T1000 (cell line): ENCODE results near the gene SYT17.

Experiments used
- DNase-seq: peaks from one replicate; lab custom pipeline; 2025; ENCODE audit warnings: mixed read lengths; lab: John Stamatoyannopoulos, UW

The SYT17 gene

DNA sequence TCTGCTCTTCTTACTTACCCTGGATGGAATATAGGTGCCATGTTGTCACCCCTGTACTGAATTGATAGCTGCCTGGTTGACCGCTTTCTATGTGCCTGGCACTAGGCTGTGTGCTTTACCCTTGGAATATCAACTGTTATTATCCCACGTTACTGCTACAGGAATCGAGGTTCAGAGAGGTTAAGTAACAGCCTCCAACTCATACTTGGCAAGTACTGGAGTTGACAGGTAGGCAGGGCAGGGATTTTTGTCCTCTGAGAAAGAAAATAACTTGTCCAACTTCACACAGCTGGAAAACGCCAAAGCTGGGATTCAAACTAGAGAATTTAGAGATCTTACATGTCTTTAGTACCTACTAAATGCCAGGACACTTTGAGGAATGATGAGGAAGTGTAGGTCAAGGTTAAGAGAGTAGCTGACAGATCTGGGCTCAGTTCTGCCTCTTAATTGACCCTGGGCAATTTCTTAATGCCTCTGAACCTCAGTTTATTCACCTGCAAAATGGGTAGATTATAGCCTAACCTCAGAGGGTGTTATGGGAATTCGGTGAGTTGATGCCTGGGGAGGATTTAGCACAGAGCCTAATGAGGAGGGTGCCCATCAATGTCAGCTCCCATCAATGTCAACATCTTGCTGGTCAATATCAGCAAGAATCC lies 28.5 kb upstream of the SYT17 start:
- DNase-seq: no peak

DNA sequence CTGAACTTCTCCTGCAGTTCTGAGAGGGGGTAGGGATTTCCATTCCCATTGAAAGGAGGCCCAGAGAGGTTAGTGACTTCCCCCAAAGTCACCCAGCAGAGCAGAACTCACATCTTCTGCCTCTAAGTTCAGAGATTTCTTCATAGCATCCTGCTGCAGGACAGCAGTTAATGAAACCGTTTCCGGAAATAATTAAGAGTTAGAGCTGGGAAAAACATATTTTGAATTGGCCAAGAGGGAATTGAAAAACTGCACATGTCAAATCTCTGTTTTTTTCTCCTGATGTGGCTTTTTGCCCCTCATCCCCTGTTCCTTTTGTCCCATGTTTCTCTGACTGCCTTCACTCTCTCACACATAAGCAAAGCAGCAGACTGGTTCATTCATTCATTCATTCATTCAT lies 27.6 kb upstream of the SYT17 start:
- DNase-seq: no peak

DNA sequence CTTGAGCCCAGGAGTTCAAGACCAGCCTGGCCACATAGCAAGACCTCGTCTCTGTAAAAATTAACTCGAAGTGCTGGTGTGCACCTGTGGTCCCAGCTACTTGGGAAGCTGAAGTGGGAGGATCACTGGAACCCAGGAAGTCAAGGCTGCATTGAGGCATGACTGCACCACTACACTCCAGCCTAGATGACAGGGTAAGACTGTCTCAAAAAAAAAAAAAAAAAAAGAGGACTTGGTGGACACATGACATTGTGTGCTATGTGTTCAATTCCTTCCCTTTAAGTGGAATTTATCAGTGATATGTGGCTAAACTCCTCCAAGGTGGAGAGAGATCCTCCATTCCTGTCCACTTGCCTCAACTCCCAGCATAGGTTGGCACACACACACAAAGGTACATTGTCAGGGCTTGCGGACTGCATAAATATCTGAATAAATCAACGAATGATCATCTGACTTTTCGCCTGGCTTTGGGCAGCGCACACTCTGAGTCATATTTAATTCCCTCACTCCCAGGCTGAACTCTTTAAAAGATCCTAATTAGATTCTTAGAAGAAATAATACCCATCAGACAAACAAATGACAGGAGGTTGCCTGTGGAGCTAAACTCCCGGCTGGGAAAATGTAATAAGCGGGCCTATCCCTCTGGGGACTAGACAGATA lies 25.0 kb upstream of the SYT17 start:
- DNase-seq: no peak

DNA sequence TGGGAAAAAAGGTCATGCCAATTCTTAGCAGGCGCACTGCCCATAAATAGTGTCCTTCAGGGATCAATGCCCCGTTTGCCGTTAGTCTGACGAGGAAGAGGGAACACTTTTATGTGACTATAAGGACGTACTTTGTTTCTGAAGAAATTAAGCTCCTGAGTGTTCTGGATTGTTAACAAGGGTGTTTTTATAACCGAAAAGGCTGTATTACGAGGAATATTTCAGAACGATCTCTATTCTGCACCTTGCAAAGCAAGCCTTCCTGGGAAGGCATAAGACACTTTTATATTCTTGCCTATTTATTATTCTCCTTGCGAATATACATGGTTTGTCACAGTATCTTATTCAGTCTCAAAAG lies 24.5 kb upstream of the SYT17 start:
- DNase-seq: no peak

DNA sequence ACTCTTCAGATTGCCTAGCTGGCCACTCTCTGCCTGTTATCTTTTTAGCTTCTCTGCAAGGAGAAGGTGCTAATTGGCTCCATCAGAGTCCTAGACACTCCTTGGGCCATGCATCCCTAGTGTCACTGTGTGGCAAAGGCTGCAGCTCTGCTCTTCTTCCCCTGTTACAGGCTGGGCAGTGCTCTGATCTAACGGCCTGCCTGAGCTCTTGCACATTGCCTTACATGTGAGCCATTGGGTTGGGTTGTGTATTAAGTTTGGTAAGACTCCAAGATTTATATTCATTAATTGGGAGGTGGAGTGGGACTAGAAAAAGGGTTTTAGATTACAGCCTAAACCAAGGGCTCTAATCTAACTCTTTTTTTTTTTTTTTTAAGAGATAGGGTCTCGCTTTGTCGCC lies 23.0 kb upstream of the SYT17 start:
- no peak for DNase-seq

DNA sequence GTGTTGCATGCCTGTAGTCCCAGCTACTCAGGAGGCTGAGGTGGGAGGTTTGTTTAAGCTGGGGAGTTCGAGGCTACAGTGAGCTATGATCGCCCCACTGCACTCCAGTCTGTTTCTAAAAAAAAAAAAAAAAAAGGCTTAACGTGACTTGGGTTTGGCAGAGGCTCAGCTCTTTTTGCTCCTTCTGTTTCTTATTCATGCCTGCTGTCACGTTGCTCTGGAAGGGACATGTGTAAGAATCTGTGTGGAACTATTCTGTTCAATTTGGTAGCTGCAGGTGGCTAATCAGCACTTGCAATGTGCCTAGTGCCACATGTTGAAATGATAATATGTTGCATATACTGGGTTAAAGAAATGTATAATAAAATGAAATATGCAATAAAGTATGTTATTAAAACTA lies 20.9 kb upstream of the SYT17 start:
- DNase-seq: no peak

DNA sequence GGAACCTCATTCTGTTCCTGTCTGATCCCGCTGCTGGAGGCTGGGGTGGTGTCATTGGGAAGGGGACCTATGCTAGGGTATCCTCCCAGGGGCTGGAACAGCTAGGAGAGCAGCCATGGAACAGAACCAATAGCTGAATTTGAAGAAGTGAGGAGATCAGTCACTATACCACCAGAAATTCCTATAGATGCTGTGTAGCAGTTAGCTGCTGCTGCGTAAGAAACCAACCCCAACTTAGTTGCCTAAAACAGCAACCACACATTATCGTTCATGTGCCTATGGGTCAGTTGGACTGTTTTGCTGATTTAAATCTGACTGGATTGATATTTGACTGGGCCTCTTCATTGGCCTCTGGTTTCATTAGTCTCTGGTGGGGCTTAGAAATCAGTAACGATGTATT lies 20.4 kb upstream of the SYT17 start:
- DNase-seq: no peak

DNA sequence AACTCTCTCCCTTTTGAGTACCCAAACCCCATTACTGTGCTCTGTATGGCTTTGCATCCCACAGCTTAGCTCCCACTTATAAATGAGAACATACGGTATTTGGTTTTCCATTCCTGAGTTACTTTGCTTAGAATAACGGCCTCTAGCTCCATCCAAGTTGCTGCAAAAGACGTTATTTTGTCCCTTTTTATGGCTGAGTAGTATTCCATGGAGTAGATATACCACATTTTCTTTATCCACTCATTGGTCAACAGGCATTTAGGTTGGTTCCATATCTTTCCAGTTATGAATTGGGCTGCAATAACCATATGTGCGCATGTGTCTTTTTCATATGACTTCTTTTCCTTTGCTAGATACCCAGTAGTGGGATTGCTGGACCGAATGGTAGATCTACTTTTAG lies 19.9 kb upstream of the SYT17 start:
- DNase-seq: no peak

DNA sequence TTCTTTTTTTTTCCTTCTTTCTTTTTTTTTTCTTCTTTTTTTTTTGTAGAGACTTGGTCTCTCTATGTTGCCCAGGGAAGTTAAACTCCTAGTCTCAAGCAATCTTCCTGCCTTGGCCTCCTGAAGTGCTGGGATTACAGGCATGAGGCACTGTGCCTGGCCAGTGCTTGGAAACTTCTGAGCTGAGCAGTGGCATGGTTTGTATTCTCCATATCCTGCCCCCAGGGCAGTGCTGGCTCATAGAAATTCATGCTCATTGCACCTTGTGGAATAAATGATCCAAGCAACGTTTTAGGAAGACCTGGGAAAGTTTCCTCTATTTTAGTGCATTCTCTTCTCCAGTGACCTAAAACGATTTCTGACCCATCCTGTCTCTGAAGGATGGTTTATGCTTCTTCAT lies 16.7 kb upstream of the SYT17 start:
- no peak for DNase-seq

DNA sequence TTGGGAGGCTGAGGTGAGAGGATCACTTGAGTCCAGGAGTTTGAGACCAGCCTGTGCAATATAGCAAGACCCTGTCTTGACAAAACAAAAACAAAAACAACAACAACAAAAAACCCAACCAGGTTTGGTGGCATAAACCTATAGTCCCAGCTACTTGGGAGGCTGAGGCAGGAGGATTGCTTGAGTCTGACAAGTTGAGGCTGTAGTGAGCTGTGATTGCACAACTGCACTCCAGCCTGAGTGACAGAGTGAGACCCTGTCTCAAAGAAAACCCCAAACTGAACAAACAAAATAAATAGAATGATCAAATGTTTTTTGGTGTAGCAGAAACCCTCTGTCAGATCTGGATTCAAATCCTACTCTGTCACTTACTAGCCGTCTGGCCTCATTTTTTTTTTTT lies 16.0 kb upstream of the SYT17 start:
- no peak for DNase-seq

DNA sequence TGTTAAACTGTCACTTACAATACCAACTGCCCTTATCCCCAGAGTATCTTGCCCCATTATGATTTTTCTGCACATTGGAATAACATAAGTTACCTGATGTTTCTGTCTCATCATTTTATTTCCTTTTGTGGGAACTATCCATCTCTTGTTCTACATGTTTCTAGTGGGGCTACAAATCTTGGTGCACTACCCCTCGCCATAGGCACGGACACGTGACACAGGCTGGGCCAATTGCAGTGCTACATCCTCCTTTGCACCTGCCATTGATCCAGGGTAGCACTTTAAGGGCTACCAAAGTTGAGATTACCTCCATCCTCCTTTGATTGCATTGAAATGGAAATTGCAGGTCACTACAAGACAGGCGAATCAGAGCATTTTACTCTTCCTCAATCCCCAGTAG lies 14.2 kb upstream of the SYT17 start:
- no peak for DNase-seq

DNA sequence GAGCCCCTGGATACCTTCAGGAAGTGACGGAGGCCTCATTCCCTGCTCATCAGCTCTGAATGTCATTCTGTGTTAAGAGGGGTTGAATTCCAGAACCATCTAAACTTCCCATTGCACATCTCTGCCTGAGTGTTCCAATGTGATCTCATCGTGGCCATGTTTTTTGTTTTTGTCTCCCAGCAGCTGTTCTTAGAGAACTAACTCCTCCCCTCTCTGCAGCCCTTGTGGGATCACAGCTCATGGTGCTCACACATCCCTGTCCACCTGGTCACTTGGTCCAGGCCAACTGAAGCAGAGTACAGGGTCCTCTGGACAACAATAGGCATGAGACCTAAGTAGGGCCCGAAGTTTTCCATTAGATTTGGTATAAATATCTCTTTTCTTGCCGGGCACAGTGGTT lies 6.0 kb upstream of the SYT17 start:
- no peak for DNase-seq

DNA sequence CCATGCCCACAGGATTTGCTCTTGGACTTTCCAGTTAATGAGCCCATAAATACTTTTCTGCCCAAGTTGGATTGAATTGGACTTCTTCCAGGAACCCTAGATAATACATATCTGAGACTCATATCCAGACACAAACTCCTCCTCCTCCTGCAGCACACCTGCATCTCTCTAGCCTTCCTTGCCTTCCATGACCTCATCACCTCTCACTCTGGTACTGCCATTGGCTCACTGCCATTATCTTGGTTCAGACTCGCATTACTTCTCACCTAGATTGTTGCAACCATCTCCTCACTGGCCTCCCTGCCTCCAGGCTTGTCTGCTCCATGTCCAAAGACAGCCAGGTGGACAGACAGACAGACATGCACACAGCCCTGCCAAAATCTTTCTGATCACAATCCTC lies 4.8 kb upstream of the SYT17 start:
- no peak for DNase-seq

DNA sequence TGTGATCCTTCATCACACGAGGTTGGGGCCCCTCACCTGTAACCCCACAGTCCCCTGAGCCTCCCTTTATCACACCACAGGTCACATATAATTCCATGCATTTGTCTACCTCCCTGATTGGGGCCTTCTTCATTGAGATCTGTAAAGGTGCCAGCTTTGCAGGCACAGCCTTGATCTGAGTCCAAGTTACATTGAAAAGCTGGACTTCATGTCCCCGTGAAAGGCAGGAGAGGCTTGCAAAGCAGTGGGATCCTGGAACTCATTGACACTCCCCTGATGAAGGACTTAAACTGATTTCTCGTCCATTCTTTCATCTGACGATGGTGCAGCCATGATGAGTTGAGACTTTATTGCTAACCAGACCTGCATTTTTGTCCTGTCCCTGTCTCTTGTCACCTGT lies 3.8 kb upstream of the SYT17 start:
- no peak for DNase-seq

DNA sequence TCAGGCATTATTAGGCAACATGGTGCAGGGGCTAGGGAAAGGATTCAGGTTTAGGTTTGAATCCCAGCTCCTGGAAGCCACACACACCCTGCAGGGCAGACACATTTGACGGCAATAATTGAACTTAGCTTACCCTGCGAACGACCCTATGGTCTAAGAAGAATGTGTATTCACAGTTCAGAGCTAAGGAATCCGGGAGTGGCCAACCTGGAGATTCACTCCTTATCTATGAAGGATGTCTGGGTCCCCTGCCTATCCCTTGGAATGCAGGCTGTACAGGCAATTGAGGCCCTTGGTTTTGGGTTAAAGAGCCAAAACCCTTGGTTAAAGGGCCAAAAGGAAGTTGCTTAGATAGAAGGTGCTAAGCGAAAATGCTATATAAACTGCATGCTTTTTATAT lies 2.9 kb upstream of the SYT17 start:
- no peak for DNase-seq

DNA sequence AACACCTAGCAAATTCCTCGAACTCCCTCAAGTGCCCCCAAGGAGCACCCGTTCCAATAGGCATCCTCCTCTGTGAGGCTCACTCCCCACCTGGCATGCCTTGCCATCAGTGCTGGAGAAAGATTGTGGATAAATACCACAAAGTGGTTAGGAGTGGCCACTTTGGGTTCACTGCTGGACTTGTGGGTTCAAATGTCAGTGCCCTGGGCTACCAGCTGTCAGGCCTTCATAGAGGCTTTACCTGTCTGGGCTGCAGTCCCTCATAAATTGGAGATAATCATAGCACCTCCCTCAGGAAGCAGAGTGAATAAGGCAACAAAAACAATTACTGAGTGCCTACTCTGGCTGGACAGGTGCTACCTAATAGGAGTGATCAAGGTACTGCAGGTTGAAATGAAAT lies 1.5 kb upstream of the SYT17 start:
- DNase-seq: no peak

DNA sequence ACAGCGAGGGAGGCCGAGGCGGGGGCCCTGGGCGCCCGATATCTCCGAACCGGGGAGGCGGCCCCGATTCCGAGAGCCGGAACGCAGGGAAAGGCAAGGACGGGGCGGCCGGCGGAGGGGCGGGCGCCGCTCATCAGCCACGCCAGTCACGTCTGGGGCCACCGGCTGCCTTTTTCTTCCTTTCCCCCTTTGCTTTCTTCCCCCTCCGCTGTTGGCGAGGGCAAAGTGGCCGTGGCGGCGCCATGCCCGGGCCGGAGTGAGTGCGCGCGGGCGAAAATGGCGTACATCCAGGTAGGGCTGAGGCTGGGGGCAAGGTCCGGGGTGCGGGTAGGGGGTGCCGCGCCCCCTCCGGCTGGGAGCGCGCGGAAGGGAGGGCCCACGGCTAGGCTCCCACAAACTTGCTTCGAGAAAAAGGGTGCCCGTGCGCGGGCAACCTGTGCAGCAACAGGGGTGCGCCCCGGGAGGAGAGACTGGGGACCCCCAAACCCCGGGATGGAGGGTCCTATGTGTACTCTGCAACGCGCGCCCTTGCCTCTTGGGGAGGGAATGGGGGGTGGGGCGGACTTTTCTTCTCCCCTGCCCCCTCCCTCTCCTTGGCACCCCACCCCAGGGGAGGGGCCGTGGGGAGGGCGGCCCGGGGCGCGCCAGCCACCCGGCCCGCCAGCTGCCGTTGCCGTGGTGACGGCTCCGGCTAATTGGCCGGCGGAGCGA lies 486 bp downstream of the SYT17 start:
- DNase-seq: no peak

DNA sequence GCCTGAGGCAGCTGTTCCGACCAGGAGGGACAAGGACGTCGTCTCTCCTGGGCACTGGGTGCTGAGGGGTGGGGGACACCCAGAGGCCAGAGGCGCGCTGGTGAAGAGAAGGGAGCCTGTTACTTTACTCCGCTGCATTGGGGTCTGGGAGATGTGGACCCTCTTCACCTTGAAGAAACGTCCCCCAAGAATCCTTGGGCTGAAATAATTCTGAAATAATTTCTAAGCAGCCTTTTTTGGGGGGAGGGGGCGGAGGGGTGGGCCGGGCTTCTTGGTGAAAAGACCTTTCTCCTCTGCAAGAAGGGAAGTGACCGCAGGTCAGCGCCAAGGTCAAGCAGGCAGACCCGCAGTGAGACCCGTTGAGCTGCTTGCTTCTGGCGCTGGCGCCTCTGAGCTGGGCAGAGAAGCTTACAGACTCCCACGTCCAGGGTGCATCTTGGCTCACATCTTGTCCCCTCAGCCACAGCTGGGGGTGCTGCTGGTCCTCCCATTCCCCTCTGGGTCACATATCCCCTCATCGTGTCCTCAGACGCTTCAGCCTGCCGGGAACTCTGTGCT lies 1.1 kb downstream of the SYT17 start:
- no peak for DNase-seq

DNA sequence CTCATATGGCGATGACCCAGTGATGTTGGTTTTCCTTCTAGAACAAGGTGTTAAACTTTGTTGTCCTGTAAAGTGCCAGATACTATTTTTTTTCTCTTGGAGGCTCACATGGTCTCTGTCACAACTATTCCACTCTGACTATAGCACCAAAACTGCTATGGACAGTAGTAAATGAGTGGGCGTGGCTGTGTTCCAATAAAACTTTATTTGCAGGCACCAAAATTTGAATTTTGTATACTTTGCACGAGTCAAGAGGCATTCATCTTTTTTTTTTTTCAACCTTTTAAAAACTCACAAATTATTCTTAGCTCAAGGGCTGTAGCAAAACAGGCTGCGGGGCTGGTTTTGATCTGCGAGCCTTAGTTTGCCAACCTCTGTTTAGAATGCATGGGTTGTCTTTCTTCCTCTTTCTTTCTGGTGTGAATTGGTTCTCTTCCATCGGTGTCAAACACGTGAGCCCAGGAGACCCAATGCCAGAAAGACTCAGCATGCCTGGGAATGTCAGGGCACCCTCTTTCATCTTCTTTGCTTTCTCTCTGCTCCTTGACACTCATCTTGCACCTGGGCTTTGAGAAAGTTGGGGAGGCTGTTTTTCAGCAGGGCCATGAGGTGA lies 2.1 kb downstream of the SYT17 start:
- DNase-seq: no peak

DNA sequence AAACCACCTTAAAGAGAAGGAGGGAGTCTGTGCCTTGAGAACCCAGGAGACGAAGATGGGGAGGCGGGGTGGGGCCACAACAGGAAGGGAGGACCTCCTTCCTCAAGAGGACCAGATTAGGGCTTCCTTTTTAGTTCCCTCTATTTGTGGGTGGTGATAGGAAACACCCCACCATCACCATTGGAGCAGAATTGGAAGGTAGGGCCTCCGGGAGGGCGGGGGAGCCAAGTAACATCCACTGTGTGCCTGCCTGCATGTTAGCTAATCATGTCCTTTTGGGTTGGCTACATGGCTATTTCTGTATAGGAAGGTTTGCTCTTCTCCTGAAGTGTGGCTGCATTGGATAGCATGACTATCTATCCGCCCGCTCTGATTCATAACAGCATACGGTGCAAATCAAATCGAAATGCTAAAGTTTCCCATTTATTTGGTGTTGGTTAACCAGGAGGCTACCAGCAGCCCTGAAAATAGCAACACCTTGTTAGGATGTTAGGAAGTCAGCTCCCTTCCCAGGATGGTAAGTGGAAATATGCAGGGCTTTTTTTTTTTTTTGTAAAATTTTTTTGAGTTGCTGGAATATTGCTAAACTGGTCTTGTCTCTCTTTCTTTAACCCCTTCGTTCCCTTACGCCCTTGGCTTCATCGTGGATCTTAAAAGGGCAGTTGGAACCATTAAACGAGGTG lies 4.2 kb downstream of the SYT17 start:
- no peak for DNase-seq

DNA sequence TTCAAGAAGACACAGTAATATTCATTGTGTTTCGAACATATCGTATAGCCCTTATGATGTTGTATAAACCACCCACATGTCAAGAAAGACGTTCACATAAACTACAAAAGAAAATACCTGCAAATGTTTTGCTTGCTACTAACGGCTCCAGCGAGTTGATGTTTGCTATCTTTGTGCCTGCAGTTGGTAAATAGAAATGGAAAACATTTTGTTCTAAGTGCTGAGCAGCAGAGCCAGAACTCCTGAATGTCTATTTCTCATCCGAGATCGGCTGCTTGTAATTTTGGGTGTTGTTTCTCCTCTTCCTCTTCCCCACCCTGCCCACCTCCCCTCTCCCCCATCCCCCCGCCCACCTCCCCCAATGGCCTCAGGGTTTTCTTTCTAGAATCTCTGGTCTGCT lies 5.0 kb downstream of the SYT17 start:
- no peak for DNase-seq

DNA sequence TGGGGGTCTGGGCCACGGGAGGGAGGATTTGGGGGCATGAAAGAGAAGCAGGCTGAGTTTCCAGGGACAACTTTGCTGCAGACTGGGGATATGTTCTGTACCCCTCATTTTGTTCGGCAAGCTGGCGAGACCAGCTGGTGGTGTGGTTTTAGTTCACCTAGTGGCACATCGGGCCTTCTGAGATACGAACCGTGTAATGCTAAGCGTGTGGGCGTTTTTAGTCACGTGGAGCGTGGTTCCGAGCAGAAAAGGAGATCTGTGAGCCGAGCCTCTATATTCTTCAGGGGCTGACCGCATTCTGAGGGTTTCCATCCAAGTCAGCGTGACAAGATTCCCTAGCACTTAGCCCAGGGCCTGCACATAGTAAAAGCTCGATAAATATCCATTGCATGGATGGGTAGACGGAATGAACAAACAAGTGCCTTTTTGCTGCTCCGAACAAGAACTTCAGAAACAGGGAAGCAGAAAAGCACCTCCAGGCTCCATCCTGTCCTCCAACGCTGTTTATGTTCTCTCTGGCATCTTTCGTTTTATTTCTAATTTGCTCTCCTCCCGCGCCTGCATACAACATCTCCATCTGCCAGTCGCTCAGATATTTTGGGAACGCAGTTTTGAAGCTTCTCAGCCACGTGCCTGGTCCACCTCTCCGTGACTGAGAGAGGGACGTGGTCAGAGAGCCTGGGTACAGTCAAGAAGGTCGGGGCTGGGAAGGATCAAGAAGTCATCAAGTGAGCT lies 5.8 kb downstream of the SYT17 start:
- no peak for DNase-seq
